HG03045 (cell line): ENCODE data around the gene PRM3.

ENCODE experiments used
- ATAC-seq: cut with Tn5 transposase; IDR thresholded peaks from one replicate; pipeline ENCODE4 v1.9.1; 2021; ENCODE audit warnings: mild to moderate bottlenecking, moderate library complexity; ENCODE audit not compliant: unreplicated experiment

PRM3 gene

GRCh38 chr16:11259655-11260595 is 13.5 kb downstream of the PRM3 start:
- ATAC-seq: no peak

- no peak for ATAC-seq
Measured at GRCh38 chr16:11258553-11259492, 14.6 kb downstream of the PRM3 start.

- no peak for ATAC-seq
Measured at GRCh38 chr16:11257131-11257938, 16.1 kb downstream of the PRM3 start.

DNA sequence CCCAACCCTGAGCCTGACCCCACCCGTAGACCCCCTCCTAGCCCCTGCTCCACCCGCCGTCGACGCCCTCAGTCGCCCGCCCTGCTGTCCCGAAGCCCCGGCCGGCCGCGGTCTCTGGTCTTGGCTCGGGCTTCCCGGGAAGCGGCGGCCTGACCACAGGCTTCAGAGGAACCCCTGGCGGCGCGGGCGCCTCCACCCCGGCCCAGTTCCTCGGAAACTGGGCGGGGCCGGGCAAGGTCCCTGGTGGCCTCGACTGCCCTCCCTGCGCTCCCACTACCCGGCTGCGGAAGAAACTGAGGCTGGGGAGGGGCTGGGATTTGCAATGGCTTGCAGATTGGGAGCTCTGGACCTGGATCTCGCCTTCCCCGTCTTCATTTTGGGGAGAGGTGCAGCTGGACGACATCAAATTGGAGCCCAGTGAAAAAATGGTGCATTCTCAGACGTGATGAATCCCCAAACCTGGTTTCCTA is 16.7 kb downstream of the PRM3 start:
- ATAC-seq: no peak

DNA sequence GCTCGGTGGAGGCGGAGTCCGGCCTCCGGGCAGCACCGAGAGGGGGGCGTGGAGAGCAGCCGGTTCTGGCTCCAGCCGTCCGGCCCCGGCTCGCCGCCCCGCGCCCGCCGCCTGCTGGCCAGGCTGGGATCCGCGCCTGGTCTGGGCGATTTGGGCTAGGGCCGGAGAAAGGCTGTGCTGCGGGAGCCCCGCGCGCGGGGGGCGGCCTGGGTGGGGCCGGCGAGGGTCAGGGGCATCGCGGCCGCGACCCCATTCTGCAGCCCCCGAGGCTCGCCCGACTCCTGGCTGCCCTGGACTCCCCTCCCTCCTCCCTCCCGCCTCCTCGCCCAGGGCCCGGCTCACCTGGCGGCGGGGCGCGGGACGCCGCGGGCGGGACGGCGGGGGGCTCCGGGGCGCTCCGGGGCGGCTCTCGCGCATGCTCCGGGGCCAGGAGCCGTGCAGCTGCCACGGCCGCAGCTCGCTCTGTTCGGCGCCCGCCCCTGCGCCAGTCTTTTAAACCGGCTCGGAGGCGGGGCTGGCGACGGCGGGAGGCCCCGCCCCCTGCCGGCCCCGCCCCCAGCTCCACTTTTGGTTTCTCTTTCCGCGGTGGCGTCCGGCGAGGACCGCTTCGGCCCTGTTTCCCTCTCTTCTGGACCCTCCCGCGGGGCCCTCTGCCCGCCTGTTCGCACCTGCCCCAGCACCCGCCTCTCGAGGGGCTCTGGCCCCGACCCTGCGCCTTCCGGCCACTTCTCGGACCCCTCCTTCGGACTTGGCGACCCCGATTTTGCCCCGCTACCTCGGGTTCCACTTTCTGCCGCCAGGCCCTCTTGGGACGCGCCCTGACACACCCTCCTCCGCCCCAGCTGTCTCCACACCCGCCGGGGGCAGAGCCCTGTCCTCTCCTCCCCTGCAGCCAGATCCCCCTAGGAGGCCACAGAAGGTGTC is 17.4 kb downstream of the PRM3 start, which contains the start of gene SOCS1:
Gene SOCS1, minus strand, starts transcription at position 468 of the 924 bp plus-strand sequence. CDS start 726 bp downstream, outside the sequence.
- ATAC-seq: peak; percentile 56

GRCh38 chr16:11254913-11255736 is 18.3 kb downstream of the PRM3 start:
- peak; percentile 4 for ATAC-seq

DNA sequence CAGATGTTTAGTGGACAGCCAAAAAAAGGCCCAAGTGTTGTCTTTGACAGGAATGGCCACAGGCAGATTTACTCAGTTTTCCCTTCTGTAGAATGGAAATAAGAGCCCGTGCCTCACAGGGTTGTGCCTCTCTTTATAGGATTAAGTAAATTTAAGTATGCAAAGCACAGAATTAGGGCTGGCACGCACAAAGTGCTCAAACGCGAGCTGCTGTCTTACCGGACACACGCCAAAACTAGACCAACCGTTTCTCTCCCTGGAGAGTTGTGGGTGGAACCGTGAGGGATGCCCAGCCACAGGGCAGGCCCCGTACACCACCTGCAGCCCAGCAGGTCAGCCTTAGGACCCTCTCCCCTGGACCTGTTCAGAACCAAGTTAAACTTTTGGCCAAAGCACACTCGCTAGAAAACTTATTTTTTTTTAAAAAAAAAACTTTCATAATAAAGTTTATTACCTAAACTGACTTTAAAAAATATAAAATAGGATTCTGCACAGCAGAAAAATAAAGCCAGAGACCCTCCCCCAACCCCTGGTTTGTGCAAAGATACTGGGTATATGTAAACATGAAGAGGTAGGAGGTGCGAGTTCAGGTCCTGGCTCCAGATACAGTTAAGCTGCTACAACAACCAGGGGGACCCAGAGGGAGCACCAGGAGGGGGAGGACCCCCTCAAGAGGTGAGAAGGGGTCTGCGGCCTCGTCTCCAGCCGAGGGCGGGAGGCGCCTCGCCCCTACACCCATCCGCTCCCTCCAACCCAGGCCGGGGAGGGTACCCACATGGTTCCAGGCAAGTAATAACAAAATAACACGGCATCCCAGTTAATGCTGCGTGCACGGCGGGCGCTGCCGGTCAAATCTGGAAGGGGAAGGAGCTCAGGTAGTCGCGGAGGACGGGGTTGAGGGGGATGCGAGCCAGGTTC is 19.2 kb downstream of the PRM3 start:
- no peak for ATAC-seq

DNA sequence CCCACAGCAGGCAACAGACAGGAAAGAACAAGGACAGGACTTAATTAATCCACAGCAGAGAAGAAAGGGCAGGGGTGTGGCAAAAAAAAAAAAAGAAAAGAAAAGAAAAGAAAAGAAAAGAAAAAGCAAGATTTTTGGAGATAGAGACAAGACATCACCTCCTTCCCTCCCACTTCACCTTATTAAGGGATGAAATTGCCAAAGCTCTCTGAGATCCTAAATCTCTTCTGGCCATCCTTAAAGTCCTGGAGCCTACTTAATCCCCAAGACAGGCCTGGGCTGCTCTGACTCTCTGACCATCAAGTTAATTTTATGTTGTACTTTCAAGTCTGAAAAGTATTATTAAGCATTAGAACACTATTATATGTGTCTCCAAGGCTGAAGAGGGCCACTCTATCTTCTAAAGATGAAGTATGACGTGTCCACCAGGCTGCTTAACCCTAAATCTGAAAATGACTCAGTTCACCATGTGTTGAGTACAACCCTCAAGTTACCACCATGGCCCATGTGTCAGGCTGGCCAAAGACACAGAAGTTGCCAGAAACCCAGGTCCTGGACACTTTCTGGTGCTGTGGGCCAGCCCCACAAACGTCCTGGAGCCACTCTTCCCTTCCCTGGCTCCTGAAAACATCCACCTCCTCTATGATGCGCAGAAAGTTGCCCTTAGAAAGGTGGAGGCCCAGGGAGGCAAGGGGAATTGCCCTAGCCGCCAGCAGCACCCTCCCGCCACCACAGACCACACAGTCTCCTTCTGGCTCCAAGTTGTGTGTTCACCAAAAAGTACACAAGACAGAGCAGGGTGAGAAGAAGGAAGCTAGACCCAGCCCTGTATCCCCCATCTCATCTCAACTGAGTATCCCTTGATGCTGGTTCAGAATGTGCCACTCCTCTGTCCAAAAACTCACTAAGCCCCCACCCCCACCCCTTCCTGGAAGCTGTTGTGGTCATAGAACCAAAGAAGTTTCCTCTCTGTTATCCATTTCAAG is 20.1 kb downstream of the PRM3 start:
- ATAC-seq: no peak

GRCh38 chr16:11252482-11252931 is 20.9 kb downstream of the PRM3 start:
- ATAC-seq: no peak

DNA sequence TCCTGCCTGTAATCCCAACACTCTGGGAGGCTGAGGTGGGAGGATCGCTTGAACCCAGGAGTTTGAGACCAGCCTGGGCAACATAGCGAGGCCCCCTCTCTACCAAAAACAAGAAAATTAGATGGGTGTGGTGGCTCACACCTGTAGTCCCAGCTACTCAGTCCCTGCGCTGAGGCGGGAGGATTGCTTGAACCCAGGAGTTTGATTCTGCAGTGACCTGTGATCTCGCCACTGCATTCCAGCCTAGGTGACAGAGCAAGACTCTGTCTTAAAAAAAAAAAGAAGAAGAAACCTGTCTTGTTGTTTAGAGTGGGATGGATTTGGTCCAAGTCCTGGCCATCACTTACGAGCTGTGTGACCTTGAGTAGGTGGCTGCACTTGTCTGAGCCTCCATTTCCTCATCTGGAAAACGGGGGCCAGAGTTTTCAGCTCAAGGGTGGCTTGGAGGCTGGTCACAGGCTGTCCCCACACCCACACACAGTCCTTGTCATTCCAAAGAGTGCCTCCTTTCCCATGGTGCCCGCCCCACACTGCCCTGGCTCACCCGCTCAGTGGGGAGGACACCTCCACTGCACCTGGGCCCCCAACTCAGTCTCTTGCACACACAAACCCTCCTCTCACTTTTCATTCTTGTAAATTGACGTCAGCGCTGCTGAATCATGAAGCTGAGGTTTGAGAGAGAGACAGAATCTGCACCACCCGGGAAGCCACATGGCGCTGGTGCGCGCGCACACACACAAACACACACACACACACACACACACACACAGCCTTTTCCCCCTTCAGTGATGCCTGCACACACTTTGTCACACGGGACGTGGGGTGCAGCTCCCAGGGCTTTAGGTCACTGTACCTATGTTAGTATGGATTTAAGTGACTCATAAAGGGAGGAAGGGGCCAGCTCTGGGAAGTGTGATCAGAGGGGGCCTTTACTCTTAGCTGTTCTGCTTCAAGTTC is 21.6 kb downstream of the PRM3 start:
- no peak for ATAC-seq

DNA sequence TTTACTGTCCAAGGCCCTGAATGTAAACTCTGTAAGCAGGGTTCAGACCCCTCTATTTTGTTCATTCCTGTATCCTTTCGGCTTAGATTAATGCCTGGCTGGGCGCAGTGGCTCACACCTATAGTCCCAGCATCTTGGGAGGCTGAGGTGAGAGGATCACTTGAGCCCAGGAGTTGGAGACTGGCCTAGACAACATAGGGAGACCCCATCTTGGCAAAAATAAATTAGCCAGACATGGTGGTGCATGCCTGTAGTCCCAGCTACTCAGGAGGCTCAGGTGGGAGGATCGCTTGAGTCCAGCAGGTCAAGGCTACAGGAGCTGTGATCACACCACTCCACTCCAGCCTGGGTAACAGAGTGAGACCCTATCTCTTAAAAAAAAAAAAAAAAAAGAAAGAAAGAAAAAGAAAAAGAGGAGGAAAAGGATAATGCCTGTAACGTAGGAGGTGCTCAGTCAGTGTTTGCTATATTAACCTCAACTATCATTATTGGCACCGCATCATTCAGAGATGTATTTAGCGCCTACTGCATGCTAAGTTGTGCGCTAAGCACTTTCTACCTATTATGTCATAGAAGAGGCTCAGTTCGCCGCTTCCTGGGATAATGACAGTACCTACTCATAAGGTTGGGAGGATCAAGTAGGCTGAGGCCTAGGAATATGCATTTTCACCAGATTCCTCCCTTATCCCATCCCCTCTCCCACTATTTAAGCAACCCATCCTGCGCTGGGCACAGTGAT is 22.5 kb downstream of the PRM3 start:
- ATAC-seq: no peak

- no peak for ATAC-seq
Measured at GRCh38 chr16:11250091-11250785, 23.2 kb downstream of the PRM3 start.

- ATAC-seq: no peak
Measured at GRCh38 chr16:11249233-11250061, 24.0 kb downstream of the PRM3 start.
